ENCODE data around the gene TGM2. TPM values are rescaled to one million over a fixed set of nuclear protein-coding genes. Genes with fewer than 3 reads are reported as not detected.

Gene TGM2
- 0.56 and 0.81 TPM in 2 replicates for polyA plus RNA-seq (2014; cell fraction: cytosol; rRNA removed)
- 0.08 and 0.23 TPM in 2 replicates for polyA plus RNA-seq (2014; cell fraction: nucleus; rRNA removed)

DNA sequence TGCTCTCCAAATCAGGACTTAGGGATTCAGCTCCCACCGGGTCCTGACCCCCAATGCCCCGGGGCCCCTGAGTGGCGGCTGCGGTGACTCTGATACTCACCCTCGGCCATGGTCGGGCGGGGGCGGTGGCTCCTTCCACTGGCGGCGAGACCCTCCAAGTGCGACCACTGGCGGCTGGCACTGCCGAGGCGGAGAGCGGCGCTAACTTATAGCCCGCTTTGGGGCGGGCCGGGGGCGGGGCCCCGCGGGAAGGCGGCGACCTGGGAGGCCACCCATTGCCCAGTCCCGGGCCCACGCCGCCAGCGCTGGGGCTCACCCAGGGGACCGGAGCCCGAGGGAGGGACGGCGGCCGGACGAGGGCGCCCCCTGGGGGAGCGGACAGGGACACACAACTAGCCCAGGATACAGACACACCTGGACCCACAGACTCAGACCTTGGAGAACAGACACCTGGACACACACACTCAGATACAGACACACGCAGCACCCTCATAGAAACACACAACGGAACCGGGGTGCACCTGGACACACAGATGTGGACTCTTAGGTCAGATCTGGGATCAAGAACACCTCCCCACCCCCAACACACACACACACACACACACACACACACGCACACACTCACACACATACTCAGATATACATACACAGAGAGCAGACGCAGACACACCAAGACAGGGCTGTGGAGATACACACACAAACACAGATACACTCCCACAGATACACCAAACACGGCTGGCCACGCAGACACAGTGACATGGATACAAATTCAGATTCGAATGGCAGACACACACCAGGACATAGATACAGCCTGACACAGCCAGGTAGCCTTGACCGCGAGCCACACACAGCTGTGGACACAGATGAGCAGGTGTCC lies at the start of gene TGM2:
Gene TGM2, minus strand, starts transcription at position 182 of the 877 bp plus-strand sequence. Its CDS starts 72 bp downstream, at position 110.
- peak; percentile 71 for DNase-seq (ENCODE audit: low spot score)

GRCh38 chr20:38214256-38215193 lies 49.5 kb upstream of the TGM2 start:
- DNase-seq (ENCODE audit: low spot score), result no peak

- no peak for DNase-seq (ENCODE audit: low spot score)
Measured at GRCh38 chr20:38213607-38213940, 48.5 kb upstream of the TGM2 start.

GRCh38 chr20:38212806-38213606 lies 47.9 kb upstream of the TGM2 start:
- no peak for DNase-seq (ENCODE audit: low spot score)

DNA sequence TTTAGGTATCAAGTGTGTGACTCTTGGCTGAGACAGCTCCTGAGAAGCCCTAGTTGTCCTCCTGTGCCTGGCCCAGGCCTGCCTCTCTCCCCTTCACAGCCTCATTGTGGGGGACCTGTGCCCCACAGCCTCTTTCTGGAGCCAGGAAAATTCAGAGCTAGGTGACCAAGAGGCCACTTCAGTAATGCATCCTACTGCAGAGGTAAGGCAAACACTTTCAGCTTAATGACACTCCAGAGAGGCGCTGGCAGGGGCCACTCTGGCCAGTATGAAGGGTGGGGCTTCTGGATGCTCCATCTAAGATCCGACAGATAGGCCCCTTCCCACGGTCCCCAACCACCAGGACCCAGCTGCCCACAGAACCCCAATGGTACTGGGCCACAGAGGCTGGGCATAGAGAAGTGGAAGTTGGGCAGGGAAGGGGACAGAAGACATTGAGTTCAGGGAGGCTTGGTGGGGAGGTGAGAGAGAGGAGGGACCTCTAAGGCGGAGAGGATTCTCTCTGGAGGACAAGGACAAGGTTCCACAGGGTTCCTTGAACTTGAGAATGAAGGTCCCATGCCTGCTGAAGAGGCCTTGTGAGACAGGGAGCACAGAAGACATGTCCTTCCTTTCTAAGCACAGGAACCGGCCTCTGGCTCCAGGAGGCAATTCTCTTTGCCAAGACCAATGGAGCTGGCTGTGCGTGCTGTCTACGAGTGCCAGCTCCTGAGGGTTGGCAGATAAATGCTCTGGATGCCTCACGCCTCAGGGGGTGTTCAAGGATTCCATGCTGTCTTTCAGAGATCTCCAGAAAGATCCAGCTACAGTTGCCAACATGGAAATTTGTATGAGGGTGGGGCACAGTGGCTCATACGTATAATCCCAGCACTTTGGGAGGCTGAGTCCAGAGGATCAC lies 46.4 kb upstream of the TGM2 start:
- DNase-seq (ENCODE audit: low spot score), result no peak

DNA sequence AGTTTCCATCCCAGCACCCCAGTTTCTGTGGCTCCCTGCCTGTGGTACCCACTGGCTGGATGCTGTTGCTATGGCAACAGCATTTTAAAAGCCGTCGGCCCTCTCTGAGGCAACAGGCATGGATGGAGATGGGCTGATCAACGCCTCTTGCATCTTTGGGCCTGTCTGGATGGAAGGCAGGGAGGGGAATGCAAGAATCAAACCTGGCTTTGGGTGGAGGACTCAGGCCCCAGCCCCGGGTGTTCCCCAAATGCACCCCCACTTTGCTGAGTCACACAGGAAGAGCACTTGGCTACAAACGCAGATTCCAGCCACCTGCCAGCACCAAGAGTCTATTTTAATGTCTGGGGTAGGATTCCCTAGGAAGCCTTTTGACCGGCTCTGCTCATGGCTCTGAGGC lies 45.7 kb upstream of the TGM2 start:
- no peak for DNase-seq (ENCODE audit: low spot score)

DNA sequence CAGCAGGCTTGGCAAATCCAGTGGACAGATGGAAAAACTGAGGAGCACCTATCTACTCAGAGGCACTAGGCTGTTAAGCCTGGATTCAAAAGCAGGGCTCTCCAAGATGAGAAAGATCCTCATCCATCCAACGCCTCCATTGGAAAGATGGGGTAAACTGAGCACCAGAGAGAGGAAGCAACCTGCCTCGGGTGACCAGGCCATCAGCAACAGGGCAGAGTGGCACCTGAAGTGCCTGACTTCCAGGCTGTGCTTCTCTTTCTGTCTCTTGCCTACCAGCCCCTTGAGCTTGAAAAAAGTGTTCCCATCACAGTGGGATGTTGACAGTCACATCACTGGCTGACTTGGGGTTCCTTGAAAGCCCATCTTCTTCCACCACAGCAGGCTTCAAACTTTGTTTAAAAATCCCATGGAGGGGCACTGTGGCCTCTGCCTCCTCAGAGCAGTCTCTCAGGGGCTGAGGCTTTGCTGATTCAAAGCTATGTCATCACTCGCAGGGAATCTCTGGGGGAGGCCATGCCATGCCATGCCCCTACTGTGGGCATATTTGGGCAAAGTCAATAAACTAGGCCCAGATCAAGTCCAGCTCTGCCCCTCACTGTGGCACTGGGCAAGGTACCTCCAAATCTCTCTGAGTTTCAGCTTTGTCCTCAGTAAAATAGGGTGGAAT lies 44.8 kb upstream of the TGM2 start:
- no peak for DNase-seq (ENCODE audit: low spot score)

DNA sequence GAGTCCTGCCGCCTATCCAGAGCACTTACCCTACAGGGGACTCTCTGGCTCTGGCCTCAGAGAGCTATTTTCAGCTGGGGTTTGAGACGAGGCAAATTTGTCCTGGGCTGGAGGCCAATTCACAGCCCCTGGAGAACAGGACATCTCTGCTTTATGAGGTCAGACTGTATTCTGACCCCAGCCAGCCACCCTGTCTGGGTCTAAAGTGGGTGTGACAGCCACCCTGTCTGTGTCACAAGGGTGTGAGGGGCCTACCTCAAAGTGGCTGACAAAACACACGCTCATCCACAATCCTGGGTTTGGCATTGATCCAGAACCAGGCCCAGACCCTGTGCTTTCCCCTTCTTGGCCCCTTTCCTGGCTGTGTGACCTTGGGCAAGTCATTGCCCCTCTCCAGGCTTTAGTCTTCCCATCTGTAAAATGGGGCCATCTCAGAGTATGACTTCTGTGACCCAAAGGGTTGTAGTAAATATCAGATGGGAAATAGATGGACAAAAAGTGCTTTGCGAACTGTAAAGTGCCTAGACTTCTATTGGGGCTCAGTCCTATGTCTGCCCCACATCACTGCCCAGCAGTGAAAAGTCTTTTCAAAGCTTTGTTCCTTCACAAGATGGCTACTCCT lies 44.1 kb upstream of the TGM2 start:
- DNase-seq (ENCODE audit: low spot score), result no peak

GRCh38 chr20:38208523-38208922 lies 43.5 kb upstream of the TGM2 start:
- no peak for DNase-seq (ENCODE audit: low spot score)

DNA sequence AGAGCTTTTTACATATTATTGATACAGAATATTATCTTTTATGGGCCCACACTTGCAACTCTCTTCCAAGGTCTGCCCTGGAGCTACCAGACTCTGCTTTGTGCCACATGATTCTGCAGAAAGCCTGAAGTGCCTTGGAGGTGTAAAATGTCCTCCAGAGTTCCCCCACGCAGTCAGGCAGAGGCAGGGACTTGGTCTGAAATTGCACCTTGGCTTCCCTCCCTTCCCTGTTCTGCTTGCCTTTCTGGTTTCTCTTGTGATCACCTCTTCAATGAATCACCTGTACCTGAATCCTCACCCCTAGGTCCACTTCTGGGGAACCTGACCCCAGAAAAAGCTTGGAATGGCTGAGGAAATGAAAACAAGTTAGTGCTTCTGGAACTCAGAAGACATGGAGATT lies 43.0 kb upstream of the TGM2 start:
- no peak for DNase-seq (ENCODE audit: low spot score)

DNA sequence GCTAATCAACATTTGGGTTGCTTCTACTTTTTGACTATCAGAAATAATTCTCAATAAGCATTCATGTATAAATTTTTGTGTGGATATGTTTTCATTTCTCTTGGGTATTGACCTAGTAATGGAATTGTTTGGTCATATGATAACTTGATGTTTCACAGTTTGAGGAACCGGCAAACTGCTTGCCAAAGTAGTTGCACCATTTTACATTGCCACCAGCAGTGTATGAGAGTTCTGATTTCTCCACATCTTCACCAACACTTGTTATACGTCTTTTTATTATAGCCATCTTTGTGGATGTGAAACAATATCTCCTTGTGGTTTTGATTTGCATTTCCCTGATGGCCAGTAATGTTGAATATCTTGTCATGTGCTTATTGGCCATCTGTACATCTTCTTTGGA lies 42.6 kb upstream of the TGM2 start:
- no peak for DNase-seq (ENCODE audit: low spot score)

DNA sequence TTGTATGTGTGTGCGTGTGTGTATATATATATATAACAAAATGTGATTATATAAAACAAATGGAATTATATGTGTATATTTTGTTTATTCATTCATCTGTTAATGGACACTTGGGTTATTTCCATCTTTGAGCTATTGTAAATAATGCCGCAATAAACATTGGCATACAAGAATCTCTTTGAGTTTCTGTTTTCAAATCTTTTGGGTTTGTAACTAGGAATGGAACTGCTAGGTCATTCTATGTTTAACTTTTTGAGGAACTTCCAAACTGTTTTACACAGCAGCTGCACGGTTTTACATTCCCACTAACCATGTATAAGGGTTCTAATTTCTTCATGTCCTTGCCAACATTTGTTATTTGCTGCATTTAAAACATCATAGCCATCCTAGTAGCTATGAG lies 39.9 kb upstream of the TGM2 start:
- no peak for DNase-seq (ENCODE audit: low spot score)

DNA sequence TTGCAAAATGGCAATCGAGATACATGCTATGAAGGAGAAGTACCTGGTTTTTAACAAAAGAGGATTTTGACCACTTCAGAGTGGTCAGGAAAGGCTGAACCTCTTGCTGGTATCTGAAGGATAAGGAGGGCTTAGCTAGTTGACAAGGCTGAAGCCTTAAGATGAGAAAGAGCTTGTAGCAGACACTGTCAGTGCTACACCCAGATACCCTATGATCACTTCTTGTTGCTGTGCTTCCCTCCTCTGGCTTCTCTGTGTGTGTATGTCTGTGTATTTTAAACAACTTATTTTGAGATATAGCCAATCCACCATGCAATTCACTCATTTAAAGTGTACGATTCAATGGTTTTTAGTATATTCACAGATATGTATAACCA lies 38.9 kb upstream of the TGM2 start:
- DNase-seq (ENCODE audit: low spot score), result no peak

DNA sequence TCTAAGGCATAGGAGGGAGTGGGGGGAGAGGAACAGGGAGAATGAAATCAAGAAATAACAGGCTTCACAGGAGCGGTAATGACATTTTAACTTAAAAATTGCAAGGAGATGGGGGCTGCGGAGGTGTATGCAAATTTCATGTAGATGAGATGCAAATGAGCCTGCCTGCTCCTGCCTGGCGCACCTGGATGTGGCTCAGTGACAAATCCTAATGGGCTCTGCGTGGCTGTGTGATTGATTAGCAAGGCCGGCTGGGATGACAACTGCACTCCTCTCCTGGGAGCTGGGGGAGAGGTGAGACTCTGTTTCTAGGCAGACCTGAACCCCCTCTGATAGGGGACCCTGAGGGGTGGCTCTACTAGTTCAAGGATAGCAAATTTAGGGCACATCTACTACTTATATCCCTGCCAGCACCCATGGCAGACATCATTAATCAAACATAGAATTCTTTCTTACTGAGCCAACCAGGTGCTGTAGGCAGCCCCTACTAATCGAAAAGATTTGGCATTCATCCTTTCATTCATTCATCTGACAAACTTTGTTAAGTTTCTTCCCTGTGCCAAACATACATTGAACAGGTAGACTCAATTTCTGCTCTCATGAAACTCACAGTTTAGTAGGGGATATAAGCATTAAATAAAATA lies 38.4 kb upstream of the TGM2 start:
- DNase-seq (ENCODE audit: low spot score), result no peak

GRCh38 chr20:38202982-38203293 lies 37.9 kb upstream of the TGM2 start:
- no peak for DNase-seq (ENCODE audit: low spot score)

DNA sequence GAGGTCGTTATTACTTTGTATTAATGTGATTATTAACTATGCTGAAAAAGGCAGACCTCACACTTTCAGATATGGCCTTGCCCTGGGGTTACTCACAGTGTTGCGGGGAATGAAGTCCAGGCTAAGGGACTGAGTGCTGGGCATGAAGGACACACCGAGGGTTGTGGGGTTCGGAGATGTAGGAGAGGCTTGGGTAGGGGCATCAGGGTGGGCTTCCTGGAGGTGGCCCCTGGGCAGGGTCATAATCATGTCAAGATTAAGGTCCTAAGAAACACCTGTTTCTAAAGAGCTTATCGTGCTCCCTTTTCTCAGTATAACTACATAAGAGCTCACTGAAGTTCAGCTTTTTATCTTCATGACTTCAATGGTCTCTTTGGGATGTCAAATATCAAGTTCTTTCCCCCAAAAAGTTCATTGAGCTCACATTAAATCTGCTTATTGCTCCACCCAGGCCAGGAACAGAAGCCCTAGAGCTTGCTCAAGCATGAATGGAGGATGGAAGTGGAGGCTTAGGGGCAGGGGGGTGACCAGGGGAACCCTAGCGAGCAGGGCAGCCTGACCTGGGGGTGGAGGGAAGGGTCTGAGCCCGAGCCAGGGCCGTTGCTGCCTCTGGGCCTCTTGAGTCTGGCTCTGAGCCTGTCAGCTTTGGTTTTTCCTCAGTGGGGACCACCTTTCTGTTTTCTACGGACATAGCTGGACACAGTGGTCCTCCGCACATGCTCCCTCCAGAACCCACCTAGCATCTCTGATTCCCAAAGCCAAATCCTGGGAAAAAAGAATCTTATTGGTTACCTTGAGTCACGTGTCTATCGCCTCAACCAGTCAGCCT lies 37.3 kb upstream of the TGM2 start:
- DNase-seq (ENCODE audit: low spot score), result no peak

GRCh38 chr20:38201356-38201755 lies 36.3 kb upstream of the TGM2 start:
- no peak for DNase-seq (ENCODE audit: low spot score)

DNA sequence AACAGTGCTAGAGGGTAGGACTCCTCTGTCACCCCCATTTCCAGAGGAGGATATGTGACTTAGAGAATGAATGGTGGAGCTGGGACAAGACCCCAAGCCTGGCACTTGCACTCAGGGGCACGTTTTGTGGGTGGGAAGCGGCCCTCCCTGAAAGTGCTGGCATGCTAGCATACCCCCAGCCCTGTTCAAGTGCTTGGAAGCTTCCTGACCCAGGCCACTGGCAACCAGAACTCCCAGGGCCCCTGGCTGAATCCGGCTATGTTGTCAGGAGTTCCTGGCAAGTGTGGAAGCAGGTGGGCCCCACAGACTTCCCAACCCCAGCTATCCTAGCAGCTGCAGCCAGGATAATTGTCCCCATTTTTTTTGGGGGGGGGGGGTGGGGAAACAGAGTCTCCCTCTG lies 35.6 kb upstream of the TGM2 start:
- no peak for DNase-seq (ENCODE audit: low spot score)
